Tibial nerve (tissue), 4 donors: Measurements from ENCODE around the gene CLK2.

Experiments
- EP300 ChIP-seq, 2 donors: sonication (generic); formaldehyde crosslinking; IDR thresholded peaks; one replicate each; pipeline ENCODE4 v1.6.1; 2017; ENCODE audit warnings: antibody characterized with exemption in 2 of 2, mild to moderate bottlenecking in 1 of 2
- TF ChIP-seq, protein P1 (sequence below), 5 experiments: fragments of 200-600 bp in 3 of 5; fragments of 450-650 bp in 2 of 5; sonication (generic) in 3 of 5; IDR thresholded peaks; one replicate each; pipeline ENCODE4 v1.5.1; 2016 to 2019; ENCODE audit warnings: antibody characterized with exemption in 5 of 5, mild to moderate bottlenecking in 3 of 5, moderate library complexity in 2 of 5

DNA sequence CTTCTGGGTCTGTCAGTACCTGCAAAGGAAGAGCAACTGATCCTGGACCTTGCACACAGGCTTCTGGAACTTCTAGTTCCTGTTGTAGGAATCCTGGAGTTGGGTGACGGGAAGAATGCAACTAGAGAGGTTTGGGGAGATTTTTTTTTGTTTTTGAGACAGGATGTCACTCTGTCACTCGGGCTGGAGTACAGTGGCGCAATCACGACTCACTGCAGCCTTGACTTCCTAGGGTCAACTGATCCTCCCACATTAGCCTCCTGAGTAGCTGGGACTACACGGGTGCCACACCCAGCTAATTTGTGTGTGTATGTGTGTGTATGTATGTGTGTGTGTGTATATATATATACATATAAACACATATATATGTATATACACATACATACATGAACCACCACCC lies 36.9 kb downstream of the CLK2 start:
- TF ChIP-seq, protein P1, sequence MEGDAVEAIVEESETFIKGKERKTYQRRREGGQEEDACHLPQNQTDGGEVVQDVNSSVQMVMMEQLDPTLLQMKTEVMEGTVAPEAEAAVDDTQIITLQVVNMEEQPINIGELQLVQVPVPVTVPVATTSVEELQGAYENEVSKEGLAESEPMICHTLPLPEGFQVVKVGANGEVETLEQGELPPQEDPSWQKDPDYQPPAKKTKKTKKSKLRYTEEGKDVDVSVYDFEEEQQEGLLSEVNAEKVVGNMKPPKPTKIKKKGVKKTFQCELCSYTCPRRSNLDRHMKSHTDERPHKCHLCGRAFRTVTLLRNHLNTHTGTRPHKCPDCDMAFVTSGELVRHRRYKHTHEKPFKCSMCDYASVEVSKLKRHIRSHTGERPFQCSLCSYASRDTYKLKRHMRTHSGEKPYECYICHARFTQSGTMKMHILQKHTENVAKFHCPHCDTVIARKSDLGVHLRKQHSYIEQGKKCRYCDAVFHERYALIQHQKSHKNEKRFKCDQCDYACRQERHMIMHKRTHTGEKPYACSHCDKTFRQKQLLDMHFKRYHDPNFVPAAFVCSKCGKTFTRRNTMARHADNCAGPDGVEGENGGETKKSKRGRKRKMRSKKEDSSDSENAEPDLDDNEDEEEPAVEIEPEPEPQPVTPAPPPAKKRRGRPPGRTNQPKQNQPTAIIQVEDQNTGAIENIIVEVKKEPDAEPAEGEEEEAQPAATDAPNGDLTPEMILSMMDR (IDR thresholded peaks at IDR 0.05): no peak
- no peak for TF ChIP-seq EP300 (IDR thresholded peaks at IDR 0.05)
